ENCODE results near the gene MKX. TPM values are rescaled to one million over a fixed set of nuclear protein-coding genes. Genes with fewer than 3 reads are reported as not detected.

The MKX gene
- total and polyA plus RNA-seq, 9 of the 15 experiments (the other 6 are each of a cell fraction or from before 2014, with no cell fraction given), result 0.07 TPM; not detected in 7

- no TSS peak for BruUV-seq (replicated peaks)
- Histone ChIP-seq H3K4me1 (replicated peaks in 1 of 2; ENCODE audit: control insufficient read depth in 2 of 2, insufficient read depth in 2 of 2, low read length in 2 of 2) (no peaks in the 10 kb centered on the region), H3K9ac (ENCODE audit: insufficient read depth in 1 of 2, low read depth in 2 of 2, low read length in 2 of 2) (no peak overlapping the region), H4K20me1 (replicated peaks; ENCODE audit: control insufficient read depth, insufficient read depth, low read length) (no peaks in the 10 kb centered on the region; the same call in 1 of the 2 replicates), H3K9me1 (ENCODE audit: control insufficient read depth, insufficient read depth, low read length) (no peaks in the 10 kb centered on the region), H3K79me2 (ENCODE audit: control insufficient read depth, insufficient read depth, low read length) (no peaks in the 10 kb centered on the region), H3K4me3 (no peak overlapping the region), H3K9me3 (replicated peaks; ENCODE audit: control insufficient read depth, insufficient read depth, low read depth, low read length) (no peaks in the 10 kb centered on the region), H3K36me3 (ENCODE audit: control insufficient read depth, insufficient read depth, low read length) (no peaks in the 10 kb centered on the region), H3K27me3 (ENCODE audit: control insufficient read depth in 2 of 2, insufficient read depth in 2 of 2, low read length in 2 of 2) (no peaks in the 10 kb centered on the region; a peak in 1 of 5 replicates), H2AFZ (ENCODE audit: low read depth, low read length) (no peak overlapping the region), H3K4me2 (ENCODE audit: insufficient read depth, low read length) (no peak overlapping the region), H3K27ac (ENCODE audit: extremely low read depth, low read depth, low read length) (no peak overlapping the region)
- WGBS (ENCODE audit: insufficient coverage, low coverage, missing lambda C conversion rate), result 1% methylated on average over 6 of the region's 6 CpGs
- intact Hi-C loops (cut with micrococcal nuclease) (no loop called here), in situ Hi-C loops (cut with MboI) (no loop called here)
- ATAC-seq (no peak), FAIRE-seq (no peak), DNase-seq (ENCODE audit: extremely low read depth in 1 of 4, low spot score in 3 of 4) (no peak)
- ChIA-PET CTCF (ENCODE audit: low intra/inter-chr PET ratio) (no interaction called here), POLR2A (no interaction called here)
- TF ChIP-seq, protein P1, sequence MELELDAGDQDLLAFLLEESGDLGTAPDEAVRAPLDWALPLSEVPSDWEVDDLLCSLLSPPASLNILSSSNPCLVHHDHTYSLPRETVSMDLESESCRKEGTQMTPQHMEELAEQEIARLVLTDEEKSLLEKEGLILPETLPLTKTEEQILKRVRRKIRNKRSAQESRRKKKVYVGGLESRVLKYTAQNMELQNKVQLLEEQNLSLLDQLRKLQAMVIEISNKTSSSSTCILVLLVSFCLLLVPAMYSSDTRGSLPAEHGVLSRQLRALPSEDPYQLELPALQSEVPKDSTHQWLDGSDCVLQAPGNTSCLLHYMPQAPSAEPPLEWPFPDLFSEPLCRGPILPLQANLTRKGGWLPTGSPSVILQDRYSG (tag; conservative IDR thresholded peaks at IDR 0.05; ENCODE audit: low read depth), result no peak
- TF ChIP-seq ASH1L (IDR thresholded peaks at IDR 0.05; ENCODE audit: borderline replicate concordance, low read depth, partially characterized antibody) (no peak), SMC3 (conservative IDR thresholded peaks at IDR 0.05; ENCODE audit: insufficient read depth, low read depth, low read length) (no peak), RERE (CRISPR knock-in tag; IDR thresholded peaks at IDR 0.05; ENCODE audit: borderline replicate concordance) (no peak), MTA1 (IDR thresholded peaks at IDR 0.05; ENCODE audit: borderline replicate concordance) (no peak), TAF15 (IDR thresholded peaks at IDR 0.05; ENCODE audit: low read depth, low read length) (no peak), CBFB (CRISPR knock-in tag; IDR thresholded peaks at IDR 0.05) (no peak)
These were observed 50.5 kb downstream of the MKX start for GRCh38 chr10:27695088-27695487.
